NCI-H526 treated with DMSO at 0.1 percent for 48 hours (cell line): Measurements from ENCODE around the gene PCDH1.
"Not testable (repeated sequence)": the region's sequence is repeated elsewhere in the genome, so short reads cannot be mapped to it uniquely, and the experiment has no call there.

Experiments
- DNase-seq: peaks from one replicate; lab custom pipeline; 2025; lab: John Stamatoyannopoulos, UW

Gene PCDH1

DNA sequence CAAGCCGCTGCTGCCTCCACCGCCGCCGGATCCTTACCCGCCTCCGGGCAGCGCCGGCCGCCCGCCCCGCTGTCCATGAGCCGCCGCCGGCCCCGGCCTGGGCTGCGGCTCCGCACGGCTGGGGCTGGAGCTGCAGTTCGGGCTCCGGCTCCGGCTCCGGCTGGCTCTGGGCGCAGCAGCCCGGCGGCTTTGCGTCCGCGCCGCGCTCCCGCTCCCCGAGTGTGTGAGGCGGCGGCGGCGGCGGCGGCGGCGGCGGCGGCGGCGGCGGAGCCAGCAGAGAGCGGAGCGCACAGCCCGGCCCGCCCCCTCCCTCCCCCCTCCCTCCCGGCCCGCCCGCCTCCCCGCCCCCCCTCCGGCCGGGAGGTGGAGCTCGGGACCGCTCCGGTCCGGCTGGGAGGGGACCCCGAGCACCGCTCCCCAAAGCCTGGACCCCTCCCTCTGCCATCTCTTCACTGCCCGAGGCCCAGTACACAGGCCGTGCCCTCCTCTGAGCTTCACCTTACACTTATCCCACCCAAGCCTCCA lies at the start of gene PCDH1:
PCDH1 (minus strand) TSS at position 225 of the 525 bp plus-strand sequence; CDS start at position 77, 148 bp downstream.
- DNase-seq = peak; percentile 56

DNA sequence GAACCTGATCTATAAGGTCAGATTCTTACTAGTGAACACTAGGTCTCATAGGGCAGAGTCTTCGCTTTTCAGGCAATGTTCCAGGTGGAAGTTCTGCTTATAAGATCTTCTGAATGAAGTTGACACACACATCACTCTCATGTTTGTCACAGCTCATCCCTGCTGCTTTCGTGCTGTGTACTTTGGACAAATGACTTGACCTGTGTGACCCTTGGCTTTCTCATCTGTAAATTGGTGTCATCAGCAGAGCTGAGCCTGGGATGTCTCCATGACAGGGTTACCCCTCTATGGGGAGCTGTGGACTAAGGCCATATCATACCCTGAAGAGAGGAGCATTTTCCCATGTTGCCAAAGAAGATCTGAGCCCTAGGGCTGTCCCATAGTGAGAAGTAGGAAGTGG lies 48.2 kb upstream of the PCDH1 start:
- no peak for DNase-seq

DNA sequence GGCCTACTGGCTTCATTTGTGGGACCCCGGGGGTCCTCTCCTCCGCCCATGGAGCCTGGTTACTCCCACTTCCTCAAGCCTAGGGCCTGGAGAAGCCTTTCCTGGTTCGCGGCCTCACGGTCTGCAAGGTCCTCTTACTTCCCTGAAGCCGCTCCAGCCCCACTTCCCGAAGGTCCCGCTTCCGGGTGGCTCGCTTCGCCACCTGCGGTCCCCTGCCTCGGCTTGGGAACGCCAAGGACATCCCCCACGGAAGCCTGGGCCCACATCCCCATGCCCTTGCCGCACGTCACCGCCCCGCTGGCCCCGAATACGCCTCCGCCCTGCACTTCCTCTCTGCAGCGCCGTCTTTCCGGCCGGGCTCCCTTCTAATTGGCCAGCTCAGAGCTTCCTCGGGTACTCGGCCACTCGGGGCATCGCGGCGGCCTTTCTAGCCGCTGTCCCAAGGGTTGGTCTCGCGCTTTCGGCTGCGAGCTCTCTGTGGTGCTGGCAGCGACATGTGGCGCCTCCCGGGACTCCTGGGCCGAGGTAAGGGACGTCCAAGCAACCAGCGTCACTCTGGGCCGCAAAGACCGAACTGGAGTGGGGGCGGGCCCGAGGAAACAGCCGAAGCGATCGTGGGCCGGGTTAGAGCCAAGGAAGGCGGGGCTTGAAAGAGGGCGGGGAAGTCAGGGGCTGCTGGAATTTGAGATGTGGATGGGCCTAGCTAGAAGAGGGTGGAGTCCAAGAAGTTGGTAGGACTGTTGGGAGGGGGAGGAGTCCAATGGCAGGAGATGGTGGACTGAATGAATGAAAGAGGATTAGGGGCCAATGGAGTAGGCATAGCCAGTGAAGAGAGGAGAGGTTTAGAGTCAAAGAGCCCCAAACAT lies 45.5 kb upstream of the PCDH1 start, which contains the start of gene DELE1:
DELE1 (plus strand) TSS at position 424 of the 866 bp plus-strand sequence; CDS start at position 495, 71 bp downstream.
- DNase-seq = peak; percentile 94

DNA sequence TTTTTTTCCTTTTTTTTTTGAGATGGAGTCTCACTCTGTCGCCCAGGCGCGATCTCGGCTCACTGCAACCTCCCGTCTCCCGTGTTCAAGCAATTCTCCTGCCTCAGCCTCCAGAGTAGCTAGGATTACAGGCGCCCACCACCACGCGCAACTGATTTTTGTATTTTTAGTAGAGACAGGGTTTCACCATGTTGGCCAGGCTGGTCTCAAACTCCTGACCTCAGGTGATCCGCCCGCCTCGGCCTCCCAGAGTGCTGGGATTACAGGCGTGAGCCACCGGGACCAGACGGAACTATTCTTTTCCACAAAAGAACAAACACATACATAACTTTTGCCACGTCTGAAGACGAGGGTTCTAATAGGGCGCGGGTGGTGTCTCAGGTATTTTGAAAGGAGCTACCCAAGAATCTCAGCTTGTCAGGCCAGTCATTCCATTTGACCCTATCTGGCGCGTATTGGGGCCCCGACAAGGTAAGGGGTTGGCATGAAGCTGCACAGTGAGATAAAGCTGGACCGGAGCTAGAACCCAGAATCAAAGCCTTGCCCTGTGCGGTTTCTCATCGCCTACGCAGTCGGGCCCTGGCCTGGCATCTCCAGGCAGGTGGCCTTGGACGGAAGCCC lies 44.7 kb upstream of the PCDH1 start:
- not testable (repeated sequence) for DNase-seq

DNA sequence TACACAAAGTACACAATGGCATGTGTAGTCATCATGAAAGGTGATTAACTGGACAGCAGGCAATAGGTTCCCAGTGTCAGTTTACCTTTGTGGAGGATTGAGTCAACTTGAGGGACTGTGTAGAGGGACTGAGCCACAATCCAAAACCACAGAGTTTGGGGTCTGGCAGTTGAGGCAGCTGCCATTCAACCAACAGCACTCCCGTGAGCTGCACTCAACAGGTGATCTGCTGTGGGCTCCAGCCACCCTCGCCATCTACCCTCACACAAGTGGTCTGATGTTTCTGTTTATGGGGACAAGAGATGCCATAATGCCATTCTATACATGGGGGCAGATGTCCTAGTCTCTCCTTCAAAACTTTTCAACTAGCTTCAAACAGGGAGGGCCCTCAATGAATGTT lies 42.6 kb upstream of the PCDH1 start:
- DNase-seq = no peak

DNA sequence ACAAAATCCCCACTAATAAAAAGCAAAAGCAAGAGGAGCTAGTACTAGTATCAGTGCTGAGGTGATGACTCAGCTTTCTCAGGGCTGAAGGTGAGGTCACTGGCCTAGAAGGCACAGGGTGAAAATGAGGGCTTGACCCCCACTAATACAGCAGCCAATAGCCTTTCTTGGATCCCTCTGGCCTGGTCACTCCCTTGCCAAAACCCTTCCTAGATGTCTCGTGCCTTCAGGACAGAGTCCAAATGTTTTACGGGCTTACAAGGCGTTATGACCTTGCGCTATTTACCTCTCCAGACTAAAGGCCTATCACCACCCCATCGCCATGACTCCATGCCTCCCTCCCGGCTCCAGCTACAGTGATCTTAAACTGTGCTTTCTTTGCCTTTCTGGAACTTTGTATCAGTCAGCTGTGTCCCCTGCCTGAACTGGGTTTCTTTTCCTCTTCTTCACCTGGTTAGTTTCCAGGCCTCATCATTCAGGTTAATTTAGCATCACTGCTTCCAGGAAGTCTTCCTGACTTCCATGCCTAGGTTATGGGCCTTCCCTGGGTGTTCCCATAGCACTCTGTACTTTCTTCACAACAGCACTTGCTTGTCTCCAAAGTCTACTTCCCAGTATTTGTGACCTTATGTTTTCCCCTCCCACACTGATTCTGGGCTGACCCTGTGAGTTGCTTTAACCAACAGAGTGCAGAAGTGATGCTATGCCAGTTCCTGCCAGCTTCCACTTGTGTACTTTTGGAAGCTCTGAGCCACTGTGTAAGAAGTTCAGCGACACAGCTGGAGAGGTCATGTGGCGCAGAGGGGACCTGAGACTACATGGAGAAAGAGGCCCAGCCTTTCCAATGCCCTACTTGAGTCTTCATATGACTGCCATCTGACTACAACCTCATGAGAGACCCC lies 41.3 kb upstream of the PCDH1 start:
- DNase-seq = no peak

DNA sequence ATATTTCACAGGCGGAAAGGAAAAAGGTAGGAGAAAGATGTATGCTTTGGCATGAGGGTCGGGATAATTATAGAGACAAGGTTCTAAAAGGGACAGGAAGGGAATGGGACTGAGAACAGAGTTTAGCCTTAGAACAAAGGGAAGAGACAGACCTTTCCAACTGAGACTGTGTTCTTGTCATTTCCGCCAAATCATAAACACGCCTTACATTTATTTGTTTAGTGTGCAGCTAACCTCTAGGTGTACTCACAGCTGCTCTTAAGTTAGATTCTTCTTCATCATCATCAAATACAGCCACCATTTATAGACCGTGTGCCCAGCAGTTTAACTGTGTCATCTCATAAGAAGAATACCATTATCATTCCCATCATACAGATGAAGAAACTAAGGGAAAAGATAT lies 39.5 kb upstream of the PCDH1 start:
- DNase-seq = no peak

DNA sequence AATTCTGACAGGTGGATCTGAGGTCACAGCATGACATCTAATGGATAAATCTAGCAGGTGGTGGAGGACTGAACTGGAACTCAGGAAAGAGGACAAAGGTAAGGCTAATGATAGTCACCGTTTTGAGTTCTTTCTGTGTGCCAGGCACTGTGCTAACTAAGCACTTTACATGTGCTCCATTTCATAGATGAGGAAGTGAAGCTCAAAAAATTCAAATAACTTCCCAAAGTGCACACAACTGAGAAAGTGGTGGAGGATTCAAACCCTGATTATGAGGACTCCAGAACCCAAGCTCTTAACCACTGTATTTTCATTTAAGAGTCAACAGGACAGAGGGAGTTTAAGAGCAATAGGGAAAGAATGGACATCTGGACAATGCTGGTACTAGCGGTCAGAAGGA lies 38.3 kb upstream of the PCDH1 start:
- no peak for DNase-seq

DNA sequence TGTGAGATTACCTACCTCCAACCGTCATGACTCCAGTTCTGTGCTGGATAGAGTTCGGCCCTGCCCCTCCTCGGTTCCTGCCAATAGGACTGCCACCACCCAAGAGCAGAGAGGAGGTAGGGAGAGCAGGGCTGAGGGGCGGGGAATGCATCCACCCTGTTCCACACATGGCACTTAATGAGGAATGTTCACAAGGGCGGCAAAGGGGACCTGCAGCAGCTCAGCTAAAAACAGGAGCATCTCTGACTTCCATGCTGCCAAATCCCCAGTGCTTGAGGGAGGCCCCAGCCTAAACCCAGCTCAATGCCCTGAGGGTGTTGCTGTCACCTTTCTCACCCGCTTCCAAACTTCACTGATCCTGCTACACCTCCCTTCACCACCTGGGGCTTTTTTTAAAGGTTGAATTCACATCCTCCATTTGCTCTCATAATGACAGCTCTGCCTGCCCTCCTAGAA lies 37.7 kb upstream of the PCDH1 start:
- DNase-seq = no peak

DNA sequence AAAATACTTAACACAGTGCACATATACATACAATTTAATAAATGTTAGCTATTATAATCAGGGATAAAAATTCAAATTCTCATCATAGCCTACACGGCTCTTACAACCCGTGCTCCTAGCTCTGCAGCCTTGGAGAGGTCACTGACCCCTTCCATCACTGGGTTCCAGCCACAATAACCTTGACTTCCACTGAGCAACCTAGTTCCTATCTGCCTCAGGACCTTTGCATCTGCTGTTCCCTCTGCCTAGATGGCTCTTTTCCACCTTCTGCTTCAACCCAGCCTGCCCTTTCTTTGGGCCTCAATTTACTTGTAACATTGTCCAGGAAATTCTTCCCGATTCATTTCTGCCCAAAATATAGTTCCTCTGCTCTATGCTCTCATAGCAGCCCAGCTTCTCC lies 36.6 kb upstream of the PCDH1 start:
- no peak for DNase-seq

DNA sequence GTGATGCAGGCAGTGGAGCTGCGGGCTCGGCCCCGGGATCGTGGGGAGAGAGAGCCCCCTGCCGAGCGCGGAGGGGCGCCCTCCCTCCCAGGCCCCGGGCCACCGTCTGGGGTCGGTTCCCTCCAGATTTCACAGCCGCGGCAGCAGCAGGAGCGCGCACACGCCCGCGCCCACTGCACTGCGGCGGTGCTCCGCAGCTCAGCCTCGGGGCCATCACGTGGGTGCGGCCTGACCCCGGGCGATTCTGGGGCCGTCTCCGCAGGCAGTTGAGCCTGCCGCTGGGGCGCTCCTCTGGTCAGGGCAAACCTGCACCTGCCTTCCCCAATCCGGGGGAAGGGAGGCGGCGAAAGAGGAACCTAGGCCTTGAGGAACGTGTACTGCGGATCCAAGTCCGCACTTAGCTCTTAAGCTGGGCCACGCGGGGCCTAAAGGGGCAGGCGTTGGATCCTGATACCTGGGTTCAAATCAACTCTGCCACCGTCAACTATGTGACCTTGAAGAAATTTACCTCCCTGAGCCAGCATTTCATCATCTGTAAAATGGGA lies 36.1 kb upstream of the PCDH1 start:
- no peak for DNase-seq

DNA sequence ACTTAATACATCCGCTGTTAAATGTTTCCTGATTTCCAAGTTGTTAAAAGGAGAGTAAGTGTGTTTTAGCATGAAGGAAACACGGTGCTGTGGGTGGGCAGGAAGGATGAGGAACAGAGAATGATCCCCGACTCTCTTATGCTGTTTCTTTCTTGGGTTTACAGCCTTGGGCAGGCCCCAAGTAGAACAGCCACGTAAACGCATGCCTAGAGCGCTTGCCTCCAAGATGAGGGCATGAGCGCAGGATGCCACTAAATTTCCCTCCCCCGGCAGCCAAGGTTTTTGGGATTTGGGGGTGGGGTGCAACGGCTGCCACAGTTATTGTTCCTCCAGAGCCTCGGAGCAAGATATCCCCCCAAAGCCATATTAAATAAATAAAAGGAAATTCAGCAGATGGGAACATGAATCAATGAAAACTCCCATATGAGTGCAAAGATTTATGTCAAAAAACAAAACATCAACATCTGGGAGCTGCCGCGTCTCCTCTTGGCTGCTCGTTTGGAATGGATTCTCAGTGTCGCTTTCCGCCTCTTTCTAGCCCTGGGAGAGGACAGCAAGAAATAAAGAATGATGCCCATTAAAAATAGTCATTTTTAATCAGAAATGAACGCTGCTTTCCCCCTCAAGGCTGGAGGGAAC lies 35.5 kb upstream of the PCDH1 start:
- no peak for DNase-seq

DNA sequence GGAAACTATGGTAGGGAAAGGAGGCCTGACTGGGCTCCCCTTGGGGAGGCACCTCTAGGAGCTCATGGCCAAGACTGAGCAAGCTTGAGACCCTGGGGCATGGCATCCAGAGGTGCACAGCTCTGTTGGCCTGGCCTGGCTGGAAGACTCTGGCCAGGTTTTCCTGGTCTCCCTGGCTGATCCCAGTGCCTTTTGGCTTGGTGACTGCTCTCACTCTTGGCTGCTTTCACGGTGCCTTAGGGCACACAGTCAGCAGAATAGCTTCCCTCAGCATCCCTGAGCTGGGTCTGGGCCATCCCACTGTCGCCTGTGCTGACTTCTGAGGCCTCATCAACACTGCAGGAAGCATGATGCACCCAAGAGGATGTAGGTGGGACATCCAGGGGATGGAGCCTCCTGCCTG lies 32.1 kb upstream of the PCDH1 start:
- DNase-seq = no peak

DNA sequence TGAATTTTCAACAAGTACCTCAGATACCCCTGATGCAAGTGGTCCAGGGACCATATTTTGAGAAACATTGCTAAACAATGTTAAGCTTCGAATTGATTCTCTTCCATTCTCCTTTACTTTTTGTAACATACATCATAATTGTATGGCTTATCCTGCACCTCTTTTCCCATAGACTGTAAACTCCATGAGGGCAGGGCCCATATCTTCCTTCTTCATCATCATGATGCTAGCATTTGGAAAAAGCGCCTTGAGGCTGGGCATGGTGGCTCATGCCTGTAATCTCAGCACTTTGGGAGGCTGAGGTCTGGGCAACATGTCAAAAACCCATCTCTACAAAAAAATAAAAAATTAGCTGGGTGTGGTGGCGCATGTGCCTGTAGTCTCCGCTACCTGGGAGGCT lies 31.0 kb upstream of the PCDH1 start:
- no peak for DNase-seq

DNA sequence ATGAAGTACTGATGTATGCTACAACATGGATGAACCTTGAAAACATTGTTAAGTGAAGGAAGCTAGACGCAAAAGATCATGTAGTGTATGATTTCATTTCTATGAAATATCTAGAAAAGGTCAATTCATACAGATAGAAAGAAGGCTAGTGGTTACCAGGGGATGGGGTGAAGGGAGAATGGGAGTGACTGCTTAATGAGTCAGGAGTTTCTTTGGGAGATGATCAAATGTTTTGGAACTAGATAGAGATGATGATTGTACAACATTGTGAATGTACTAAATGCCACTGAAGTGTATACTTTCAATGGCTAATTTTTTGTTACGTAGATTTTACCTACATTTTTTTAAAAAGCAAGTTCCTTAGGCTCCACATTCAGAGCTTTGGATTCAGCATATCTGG lies 30.6 kb upstream of the PCDH1 start:
- DNase-seq = no peak

DNA sequence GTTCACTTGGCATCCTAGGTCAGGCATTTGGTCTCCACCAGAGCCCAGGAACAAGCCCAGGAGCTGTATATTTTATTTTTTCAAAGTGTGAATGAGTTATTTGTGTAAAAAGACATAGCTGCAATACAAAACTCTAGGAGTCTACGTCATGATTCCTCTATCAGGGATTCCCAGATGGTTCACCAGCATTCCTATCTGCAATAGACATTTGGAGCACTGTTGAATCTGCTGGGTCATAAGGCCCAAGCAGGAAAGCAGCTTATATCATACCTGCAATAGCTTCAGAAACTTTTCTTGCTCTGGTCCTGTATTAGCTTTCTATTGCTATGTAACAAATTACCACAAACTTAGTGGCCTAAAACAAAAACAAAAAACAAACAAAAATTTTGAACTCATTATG lies 28.8 kb upstream of the PCDH1 start:
- no peak for DNase-seq

DNA sequence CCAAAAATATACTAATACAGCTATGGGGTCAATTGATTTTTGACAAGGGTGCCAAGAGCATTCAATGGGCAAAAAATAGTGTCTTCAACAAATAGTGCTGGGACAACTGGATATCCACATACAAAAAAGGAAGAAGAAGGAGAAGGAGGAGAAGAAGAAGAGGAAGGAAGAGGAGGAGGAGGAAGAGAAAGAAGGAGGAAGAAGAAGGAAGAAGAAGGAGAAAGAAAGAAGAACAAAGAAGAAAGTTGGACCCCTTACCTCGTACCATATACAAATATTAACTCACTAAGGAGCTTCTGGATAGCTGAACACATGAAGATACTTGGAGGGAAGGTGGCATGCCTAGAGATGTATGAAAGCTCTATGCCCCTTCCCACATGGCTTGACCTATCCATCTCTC lies 28.3 kb upstream of the PCDH1 start:
- DNase-seq = no peak

DNA sequence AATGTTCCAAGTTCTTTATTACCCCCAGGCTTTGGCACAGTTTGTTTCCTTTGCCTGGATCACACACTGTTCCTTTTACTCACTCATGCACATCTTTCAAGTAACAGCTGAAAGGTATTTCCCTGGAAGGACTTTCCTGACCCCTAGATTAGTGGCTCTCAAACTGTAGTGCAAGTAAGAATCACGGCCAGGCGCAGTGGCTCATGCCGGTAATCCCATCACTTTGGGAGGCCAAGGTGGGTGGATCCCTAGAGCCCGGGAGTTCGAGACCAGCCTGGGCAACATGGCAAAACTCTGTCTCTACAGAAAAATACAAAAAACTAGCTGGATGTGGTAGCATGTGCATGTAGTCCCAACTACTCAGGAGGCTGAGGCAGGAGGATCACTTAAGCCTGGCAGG lies 26.3 kb upstream of the PCDH1 start:
- DNase-seq = no peak

DNA sequence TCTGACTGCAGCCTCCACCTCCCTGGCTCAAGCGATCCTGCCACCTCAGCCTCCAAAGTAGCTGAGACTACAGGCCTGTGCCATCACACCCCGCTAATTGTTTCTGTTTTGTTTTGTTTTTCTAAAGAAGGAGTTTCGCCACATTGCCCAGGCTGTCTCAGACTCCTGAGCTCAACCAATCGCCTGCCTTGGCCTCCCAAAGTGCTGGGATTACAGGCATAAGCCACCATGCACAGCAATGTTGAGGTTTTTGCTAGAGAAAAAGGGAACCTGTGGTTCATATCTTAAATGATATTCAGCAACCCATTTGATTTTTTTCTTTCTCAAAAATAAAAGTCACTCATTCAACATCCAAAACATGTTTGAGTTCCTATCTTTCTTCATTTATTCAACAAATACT lies 25.1 kb upstream of the PCDH1 start:
- no peak for DNase-seq

DNA sequence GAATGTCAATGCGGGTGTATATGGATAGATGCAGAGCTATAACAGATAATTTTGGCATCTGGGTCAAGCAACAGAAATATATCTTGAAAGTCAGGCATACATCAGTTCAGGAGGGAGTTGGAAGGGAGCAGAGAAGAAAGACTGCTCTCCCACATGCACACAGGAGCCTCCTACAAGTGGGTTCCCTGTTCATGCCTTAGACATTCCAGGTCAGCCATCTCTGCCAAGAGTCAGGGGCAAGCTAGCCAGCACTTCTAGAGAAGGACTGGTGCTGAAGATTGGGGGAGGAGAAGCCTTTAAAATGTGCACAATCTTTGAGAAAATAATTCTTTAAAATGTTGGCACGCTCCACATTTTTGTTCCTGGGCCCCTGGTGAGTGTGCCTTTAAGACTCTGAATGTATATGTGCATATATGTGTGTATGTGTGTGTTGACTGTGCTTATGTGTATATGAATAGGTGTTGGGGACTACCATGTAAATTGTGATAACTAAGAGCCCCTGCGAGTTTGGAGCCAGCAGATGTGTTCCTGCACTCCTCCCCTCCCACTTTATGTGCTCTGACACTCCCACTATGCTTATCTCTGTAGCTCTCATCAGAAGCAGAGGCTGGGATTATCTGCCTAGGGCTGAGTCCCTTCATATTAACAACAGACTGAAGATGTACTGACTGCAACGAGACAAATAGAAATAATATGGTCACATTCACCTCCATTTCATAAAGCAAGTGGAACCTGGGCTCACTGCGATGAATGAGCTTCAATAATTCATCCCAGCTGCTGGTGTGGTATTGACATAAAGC lies 24.0 kb upstream of the PCDH1 start:
- DNase-seq = no peak
